Measurements from ENCODE around the gene ALG14.
"Not testable (repeated sequence)": the region's sequence is repeated elsewhere in the genome, so short reads cannot be mapped to it uniquely, and the experiment has no call there.

Gene ALG14

DNA sequence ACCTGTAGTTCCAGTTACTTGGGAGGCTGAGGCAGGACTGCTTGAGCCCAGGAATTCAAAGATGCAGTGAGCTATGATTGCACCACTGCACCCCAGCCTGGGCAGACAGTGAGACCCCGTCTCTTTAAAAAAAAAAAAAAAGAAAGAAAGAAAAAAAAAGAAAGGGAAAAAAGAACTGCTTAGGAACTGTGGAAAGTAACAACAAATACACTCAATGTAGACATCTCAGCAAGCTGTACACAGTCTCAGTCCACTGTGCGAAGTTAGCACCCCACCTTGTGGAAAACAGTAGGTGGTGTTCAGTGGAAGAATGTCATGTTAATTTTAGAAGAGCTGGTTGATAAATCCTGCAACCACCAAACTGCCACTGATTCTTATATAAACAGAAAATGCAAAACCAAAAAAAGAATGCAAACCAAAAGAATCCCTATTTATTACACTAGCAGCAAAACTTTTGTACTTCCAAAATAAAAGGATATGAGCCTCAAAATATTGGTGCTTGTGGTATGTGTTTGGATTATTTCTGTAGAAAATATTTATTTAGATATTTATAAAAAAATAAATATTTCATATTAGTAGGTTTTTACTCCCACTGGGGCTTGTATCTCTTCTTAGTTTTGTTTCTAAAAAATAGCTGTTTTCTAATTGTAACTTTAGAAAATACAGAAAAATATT lies 31.1 kb downstream of the ALG14 start:
- DNase-seq (ENCODE audit: low read depth), result peak; percentile 92

DNA sequence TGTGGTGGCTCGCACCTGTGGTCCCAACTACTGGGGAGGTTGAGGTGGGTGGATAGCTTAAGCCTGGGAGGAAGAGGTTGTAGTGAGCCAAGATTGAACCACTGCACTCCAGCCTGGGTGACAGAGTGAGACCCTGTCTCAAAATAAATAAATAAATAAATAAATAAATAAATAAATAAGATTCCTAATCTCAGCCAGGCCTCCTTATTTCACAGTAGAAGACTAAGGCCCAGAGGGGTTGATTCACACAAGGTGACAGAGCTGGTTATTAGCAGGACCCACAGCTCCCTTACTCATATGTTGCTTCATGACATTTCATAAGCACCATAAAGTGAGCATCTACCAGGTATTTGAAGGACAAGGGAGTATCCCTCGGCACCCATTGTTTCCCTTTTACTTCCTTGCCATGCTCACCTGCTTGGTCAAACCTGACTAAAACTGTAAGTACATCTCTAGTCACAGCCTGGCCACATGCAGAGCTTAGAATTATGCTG lies 32.7 kb downstream of the ALG14 start:
- DNase-seq (ENCODE audit: low read depth), result no peak

DNA sequence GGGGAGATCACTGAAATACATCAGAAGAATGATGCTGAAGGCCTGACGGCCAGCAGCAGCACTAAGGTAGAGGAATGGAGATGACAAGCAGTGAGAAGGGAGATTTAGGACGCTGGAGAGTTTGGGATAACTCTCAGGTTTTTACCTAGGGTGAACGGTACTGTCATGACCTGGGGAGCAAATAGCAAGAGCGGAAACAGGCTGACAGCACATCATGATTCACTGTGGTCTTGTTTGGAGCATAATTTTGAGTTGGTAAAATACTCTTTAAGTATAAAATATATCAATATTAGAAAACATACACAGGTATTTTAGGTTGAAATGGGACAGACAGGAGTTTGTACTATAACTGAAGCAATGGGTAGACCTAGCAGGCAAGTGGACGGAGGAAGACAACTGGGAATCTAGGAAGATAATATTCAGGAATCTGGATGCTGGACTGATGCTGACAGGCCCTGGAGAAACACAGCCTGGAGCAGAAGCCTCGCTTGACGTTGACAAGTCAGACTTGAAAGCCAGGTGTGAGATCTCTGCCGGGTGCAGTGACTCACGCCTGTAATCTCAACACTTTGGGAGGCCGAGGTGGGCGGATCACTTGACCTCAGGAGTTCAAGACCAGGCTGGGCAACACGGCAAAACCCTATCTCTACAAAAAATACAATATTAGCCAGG lies 33.3 kb downstream of the ALG14 start:
- peak; percentile 52 for DNase-seq (ENCODE audit: low read depth)

DNA sequence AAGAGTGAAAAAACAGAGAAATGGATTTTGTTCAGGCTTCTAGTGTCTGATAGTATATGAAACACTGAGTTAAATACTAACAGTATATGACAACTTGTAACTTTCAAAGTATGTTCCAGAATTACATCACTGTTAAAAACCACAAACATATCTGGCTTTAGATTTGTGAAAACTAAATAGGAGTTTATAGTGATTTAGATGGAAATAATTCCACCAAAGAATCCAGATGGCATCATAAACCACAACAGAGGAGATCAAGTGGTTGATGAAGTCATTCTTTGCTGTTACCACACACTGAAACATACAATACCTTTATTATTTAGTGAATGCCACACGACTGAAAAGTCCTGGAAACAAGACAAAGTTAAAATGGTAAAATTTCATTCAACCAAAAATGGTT lies 37.2 kb downstream of the ALG14 start:
- DNase-seq (ENCODE audit: low read depth), result peak; percentile 96

DNA sequence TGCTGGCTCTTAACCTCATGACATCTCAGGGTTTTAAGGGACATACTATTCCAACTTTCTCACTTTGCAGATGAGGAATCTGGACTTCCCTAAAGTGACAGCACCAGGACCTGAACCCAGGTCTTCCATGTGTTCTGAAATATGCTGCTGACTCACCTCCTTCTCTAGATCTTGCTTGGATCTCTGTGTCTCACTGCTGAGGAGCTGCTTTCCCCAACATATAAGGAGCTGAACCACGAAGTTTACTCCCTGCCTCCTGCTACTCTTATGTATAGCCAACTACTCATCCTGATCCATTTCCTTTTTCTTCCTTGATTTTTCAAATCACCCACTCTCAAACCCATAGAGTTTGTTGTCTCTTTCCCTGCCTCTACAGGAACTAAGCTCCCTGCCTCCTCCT lies 38.2 kb downstream of the ALG14 start:
- peak; percentile 52 for DNase-seq (ENCODE audit: low read depth)

DNA sequence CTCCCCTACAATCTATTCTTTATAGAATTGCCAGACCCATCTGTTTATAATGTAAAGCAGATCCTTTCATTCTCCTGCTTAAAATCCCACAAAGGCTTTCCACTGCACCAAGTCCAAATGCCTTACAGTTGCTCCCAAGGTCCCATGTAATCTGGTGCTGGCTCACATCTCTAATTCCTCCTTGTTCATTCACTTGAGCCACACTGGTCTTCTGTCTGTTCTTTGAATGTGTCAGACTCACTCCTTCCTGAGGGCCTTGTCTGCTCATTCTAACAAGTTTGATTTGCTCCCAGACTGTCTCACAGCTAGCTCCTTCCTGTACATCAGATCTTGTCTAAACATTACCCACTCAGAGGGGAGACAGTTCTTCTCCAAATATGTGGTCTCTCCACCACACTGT lies 38.9 kb downstream of the ALG14 start:
- peak; percentile 59 for DNase-seq (ENCODE audit: low read depth)

DNA sequence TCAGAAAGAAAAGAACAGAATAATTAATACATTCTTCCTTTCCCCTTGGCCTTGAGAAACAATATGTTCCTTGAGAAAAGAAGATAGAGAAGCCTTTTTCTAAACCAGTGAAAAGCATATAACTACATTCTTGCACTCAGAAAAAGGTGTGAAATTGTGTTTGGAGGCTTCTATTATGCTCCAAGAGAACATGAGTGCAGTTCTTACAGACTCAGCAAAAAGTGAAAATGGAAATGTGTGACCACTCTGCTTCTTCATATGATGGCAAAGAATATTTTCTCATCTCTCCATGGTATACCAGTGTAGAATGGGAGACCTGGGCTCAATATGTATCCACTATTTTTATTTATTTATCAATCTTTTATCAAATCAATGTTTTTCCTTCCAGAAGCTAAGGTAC lies 43.2 kb downstream of the ALG14 start:
- no peak for DNase-seq (ENCODE audit: low read depth)

DNA sequence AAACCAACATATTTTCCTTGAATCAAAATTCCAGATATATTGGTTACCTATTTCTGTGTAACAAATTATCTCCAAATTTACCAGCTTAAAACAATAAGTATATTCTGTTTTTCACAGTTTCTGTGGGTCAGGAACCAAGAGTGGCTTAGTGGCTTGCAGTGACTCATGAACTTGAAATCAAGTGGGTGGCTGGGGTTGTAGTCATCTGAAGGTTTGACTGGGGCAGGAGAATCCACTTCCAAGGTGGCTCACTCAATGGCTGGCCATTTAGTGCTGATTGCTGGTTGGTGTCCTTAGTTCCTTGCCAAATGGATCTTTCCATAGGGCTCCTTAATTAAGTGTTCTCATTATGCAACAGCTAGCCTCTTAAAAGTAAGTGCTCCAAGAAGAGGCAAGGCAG lies 43.8 kb downstream of the ALG14 start:
- DNase-seq (ENCODE audit: low read depth), result no peak

DNA sequence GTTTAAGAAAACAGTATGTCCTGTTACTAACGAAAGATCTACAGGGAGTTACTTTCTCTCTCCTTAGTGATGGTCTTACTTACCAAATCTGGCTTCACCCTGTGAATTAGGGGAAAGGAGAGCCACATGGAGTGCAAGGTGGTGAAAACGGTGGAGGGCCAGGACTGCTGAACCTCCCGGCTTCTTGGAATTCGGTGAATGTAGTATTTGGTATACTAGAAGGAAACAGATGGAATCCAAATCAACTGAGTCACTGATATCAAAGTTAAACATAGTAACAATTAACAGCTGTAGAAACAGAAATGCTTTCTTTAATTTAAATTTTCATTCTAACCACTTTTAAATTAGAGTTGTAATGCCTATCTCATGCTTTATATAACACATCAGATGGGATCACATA lies 45.7 kb downstream of the ALG14 start:
- DNase-seq (ENCODE audit: low read depth), result peak; percentile 63

DNA sequence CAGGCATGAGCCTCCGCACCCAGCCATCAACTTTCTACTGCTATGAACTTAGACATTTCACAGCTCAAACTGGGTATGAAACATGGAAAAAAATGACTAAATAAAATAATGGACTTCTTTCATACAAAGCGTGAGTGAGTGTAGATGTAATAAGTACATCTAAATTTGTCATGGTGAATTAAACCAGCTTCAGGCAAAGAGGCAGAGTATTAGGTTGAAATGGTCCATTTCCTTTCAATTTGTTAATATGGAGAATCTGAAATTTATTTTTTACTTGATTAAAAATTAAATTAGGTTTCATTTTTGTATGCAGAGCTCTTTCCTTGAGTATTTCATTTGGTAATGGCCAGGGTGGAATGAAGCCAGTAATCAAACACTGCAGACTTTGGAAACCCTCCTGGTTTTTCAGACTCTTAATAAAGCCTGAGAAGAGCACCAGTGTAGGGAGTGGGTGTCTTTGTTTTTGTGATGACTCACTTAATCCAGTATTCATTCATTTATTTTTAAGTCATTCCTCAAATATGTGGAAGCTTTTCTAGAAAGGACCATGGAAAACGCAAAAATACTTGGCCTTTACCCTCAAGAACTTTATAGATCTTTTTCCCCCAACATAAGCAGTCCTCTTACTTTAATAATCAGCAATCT lies 49.2 kb downstream of the ALG14 start:
- peak; percentile 94 for DNase-seq (ENCODE audit: low read depth)

DNA sequence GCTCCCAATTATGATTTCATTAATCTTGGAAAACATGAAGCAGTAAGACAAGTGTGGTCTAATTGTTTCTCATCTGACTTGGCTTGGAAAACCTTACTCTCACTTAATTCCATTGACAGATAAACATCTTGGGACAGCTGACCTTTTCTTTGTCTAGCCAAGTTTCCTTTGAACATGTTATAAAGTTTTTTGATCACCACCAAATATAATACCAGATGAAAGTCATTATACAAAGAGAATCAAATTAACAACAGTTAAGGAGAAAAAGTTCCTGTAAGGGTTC lies 50.2 kb downstream of the ALG14 start:
- no peak for DNase-seq (ENCODE audit: low read depth)

DNA sequence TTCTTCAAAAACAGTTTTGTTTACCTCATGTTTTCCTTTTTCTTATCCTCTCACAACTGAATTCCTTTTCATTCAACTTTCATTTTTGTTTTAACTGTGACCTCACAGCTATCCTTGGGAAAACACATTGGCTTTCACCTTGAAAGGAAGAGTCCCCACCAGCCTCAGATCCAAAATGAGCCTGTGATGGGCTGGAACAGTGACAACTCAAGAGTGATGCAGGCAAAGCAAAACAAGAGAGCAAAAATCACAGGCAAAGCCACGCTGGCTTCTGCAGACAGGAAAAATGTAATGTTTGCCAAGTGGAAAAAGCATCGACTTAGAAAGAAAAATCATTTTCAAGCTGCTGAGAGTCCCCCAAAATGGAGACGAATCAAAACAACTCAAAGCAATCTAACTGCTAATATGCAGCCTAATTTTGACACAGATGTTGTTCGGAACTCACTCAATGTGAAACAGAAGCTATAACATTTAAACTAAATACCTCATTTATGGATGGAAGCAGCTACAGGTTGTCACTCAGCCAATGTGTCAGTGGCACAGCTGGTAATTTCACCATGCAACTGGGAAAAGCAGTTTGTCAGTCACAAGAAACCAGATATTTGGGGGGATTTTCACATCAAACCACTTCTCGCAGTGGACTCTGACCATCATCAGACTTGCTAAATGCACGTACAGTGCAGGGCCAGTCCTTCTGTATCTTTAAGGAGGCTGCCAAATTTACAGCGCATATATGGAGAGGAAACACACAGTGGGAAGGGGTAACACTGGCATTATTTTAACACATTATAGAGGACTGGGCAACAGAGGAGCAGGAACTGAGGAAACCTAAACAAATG lies 50.7 kb downstream of the ALG14 start:
- peak; percentile 47 for DNase-seq (ENCODE audit: low read depth)

DNA sequence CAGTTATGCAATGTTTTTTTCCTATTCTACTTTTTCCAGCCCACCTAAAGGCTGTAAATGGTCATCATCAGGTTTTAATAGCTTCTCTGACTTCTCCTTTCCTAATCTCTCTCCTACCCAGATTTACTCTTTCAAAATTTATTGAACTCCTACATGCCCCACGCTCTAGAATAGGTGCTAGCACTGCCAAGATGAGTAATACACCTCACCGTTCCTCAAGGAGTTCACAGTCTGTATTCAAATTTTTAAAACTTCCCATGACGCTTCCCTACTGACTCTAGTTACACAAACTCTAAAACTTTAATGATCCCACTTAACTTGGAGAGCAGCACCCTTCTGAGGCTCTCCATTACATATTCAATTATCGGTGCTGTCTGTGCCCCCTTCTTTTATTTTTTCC lies 51.6 kb downstream of the ALG14 start:
- peak; percentile 50 for DNase-seq (ENCODE audit: low read depth)

DNA sequence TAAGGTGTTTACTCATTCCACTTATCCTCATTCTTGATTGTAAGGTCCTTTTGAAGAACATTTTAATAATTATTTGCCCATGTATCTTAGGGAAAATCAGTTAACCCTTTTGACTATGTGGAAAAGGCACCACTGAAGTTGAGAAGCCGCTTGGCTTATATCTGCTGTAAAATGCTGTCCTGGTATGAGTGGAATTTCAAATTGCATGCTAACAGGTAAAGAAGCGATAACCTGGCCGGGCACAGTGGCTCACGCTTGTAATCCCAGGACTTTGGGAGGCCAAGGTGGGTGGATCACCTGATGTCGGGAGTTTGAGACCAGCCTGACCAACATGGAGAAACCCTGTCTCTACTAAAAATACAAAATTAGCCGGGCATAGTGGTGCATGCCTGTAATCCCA lies 53.3 kb downstream of the ALG14 start:
- DNase-seq (ENCODE audit: low read depth), result not testable (repeated sequence)

DNA sequence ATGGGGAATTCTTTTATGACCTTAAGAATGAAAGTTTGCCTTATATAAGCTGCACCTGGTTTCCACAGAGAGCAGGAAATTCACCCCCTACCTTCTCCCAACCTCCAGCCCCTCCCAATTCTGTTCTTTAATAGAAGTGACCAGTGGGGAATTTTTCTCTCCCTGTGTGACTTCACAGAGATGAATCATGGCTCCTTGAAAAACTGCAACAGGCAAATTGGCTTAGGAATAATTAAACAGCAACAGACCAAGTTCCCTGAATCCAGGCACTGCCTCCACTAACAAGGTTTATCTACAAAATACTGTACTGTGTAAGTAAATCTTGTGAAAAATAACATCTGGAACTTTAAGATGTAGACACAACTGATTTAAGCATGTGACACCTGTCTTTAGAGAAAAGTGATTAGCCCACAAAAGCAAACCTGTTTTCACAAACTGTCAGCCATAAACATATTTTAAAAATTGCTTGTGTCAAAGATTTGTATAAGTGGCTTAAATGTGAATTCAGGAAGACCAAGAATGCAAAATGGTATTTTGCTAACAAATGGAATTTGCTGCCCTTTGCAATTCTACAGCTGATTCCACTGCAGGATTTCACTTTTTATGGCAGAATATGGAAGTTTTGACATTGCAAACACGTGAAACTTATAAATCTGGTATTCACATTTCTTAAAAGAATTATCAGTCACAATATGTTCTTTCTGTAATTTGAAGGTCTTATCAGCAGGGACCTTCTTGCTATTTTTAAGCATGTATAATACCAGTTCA lies 54.0 kb downstream of the ALG14 start:
- peak; percentile 63 for DNase-seq (ENCODE audit: low read depth)

DNA sequence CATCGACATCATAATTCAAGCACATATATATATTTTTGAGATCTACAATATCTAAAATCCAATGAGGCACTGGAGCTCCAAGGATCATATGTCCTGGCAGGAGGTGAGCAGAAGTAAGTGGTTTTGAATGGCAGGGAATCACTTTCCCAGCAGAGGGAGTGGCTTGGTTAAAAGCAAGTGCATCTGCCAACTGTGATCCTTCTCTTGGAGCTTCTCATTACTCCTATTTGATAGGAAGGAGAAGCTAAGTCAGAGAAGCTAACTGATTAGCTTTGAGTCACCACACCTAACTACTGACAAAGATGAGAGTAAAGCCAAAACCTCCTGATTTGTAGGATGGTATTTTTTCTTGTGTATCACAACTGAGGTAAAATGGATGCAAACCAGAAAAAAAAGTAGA lies 55.0 kb downstream of the ALG14 start:
- no peak for DNase-seq (ENCODE audit: low read depth)

DNA sequence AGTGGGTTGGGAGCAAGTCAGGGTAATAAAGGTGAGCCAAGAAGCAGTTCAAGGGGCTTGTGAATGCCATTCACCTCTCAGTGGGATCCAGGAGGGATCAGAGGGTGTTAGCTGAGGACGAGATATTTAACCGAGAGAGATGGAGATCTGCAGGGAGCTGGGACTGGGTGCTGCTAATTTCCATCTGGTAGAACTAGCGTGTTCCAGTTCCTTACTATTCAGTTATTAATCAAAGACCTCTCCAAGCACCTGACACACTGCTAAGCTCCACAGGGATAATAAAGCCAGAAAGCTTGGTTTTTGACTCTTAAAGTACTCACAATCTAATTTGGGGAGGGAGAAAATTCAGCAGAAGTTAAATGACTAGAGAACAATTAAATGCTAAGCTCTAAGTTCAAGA lies 57.7 kb downstream of the ALG14 start:
- DNase-seq (ENCODE audit: low read depth), result no peak

DNA sequence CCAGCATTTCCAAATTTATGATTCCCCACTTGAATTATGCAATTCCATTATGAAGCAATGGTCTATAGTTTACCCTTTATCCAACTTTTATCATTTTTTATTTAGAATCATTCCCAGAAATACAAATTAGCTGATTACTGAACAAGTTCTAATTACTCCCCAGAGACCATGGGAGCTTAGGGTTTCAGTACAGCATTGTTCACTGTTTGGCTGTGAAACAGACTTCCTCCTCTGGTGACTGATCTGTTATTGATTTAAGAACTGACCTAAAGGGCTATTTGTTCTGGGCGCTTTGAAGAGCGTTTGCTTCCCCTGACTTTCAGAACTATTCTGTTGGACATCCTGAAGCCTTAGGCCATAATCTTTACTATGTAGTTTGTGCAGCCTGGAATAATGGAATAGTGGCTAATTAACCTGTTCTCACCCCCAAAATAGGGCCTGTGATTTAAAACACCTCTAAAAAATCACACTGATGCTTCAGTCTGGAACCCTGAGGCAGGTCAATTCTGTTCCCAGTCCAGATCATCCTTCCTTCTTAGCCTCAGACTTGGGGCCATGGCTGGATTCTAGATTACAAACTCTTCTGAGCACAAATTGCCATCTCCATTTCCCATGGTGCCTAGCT lies 58.7 kb downstream of the ALG14 start:
- DNase-seq (ENCODE audit: low read depth), result no peak

DNA sequence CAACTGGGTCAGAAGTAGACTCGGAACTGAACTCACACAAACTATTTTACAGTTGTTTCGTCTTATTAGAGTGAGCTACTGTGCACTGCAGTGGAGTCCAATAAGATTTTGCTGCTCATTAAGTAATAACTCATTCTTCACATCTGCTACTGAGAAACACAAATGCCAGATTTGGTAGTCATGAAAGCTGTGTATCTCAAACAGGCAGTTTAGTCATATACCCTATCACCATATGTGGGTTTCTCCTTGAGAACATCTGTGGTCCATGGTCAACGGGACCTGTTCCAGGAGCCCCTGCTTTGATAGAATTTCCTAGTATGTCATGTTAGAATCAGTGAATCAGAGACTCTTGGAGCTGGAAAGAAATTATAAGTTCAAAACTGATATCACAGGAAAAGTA lies 60.4 kb downstream of the ALG14 start:
- DNase-seq (ENCODE audit: low read depth), result peak; percentile 99

DNA sequence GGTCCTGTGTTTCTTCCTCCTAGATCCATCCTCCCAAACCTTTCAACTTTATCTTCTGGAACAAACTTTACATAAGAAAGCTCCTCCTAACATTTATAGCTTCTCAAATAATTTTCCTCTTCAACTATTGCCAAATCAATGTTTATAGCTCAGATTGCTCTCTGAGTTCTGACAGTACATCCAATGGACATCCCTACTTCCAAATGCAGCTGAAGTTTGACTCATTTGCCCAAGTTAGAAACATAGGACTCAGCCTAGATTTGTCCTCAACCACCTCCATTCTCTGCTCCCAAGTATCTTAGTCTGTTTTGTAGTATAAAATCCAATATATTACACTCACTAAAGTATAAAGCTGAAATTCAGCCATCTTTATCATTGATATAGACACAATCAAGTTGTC lies 62.6 kb downstream of the ALG14 start:
- DNase-seq (ENCODE audit: low read depth), result peak; percentile 59

DNA sequence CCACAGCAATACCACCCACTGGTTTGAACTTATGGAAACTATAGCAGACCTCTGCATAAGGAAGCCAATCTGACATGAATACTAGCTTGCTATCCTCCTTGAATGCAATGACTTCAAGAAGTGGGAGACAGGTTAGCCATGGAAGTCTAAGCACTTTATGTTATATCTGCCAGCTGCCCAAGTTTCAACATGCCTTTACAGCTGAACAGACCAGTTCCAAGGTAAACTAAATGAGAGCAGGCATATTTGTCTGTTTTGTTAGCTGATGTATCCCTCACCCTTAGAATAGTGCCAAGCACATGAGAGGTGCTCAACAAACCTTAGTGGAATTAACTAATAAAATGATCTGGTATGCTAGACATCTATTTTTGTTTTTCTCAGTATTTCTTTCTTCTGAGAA lies 65.1 kb downstream of the ALG14 start:
- DNase-seq (ENCODE audit: low read depth), result no peak
